Effector memory CD8-positive, alpha-beta T cell (primary cell): Measurements from ENCODE around the gene FMN1.

Source experiments
- ATAC-seq: fragments of 150-1000 bp; cut with Tn5 transposase; replicated peaks from 2 replicates; pipeline ENCODE4 v1.10.0; 2021; ENCODE audit warnings: mild to moderate bottlenecking, moderate library complexity
- DNase-seq, 3 experiments: peaks; one replicate each; pipeline ENCODE4 v3.0.0; 2021
- H3K27ac Mint-ChIP-seq, 2 donors: one replicate each; pipeline ENCODE4 v1.8.0; 2022; ENCODE audit warnings: mild to moderate bottlenecking in 2 of 2, mixed read lengths in 2 of 2, moderate library complexity in 2 of 2
- H3K27me3 Mint-ChIP-seq, 2 donors: one replicate each; pipeline ENCODE4 v1.8.0; 2022; ENCODE audit warnings: mixed read lengths in 2 of 2
- H3K36me3 Mint-ChIP-seq: one replicate; pipeline ENCODE4 v1.8.0; 2022; ENCODE audit warnings: mild to moderate bottlenecking, moderate library complexity, mixed read lengths; ENCODE audit not compliant: insufficient read depth
- H3K4me1 Mint-ChIP-seq, 2 donors: one replicate each; pipeline ENCODE4 v1.8.0; 2022; ENCODE audit warnings: low read depth in 2 of 2, mixed read lengths in 2 of 2
- H3K4me3 Mint-ChIP-seq, 2 donors: one replicate each; pipeline ENCODE4 v1.8.0; 2022; ENCODE audit warnings: mild to moderate bottlenecking in 2 of 2, mixed read lengths in 2 of 2, moderate library complexity in 2 of 2
- H3K9me3 Mint-ChIP-seq, 2 donors: one replicate each; pipeline ENCODE4 v1.8.0; 2022; ENCODE audit warnings: mixed read lengths in 2 of 2

FMN1 gene

DNA sequence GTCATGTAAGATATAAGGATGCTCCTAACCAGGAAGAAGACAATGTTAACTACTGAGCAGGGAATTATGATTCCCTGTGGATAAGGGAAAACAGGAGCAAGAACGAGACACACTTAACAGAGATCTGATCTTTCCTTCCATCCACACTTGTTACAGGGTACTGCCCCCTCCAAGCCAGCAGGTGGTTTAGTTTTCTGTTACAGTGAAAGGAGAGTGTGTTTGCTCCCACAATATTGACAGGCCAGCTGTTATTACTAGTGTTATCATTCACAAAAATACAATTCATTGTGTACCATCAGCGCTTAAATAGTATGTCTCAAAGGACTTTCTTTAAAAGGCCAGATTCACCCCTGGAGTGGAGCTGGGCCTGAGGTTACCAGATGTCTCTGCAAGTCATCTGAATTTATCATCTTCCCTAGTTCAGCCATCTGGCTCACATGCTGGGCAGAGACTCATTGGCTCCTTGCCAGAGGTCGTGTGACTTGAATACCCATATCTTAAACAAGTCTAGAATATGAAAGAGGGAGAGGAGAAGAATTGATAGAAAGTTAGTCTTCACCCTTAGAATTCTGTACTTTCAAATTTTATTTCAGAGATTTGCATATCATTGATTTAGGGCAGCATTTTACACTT lies 16.8 kb upstream of the FMN1 start:
- Mint-ChIP-seq H3K36me3 (no peaks in the 10 kb centered on the region), H3K9me3 (peaks cover 0 to 2% of the 10 kb centered on the region in 2 donors), H3K4me1 (no peaks in the 10 kb centered on the region), H3K4me3 (no peak overlapping the region), H3K27me3 (no peaks in the 10 kb centered on the region), H3K27ac (no peak overlapping the region)
- DNase-seq (no peak), ATAC-seq (no peak)

DNA sequence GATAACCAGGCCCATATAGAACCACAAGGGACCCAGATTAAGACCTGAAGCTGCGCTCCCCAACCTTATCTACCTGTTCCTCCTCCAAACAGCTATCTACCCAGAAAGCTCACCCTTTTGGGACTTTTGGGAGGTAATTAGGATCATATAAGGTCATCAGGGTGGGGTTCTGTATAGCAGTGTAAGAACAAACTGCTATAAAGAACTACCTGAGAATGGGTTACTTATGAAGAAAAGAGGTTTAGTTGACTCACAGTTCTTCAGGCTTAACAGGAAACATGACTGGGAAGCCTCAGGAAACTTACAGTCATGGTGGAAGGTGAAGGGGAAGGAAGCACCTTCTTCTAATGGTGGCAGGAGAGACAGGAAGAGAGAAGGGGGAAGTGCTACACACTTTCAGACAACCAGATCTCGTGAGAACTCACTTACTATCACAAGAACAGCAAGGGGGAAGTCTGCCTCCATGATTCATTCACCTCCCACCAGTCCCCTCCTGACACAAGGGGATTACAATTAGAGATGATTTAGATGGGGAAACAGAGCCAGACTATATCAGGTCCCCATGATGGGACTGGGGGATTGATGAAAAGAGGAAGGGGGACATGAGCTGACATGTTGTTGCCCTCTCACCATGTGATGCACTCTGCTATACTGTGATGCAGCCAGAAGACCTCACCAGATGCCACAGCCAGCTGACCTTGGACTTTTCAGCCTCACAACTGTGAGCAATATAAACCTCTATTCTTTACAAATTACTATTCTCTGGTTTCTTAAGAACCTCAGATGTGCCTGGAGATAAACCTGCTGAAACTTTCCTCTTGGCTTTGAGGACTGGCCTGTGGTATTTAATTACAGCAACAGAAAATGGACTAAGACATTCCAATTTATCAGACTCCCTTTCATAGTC lies 15.3 kb upstream of the FMN1 start:
- H3K4me3 Mint-ChIP-seq, result no peak overlapping the region
- no peaks in the 10 kb centered on the region for H3K4me1 Mint-ChIP-seq
- ATAC-seq (no peak), DNase-seq (no peak)
- H3K27me3 Mint-ChIP-seq, result no peaks in the 10 kb centered on the region
- no peak overlapping the region for H3K27ac Mint-ChIP-seq
- H3K9me3 Mint-ChIP-seq, result peaks cover 0 to 2% of the 10 kb centered on the region in 2 donors
- H3K36me3 Mint-ChIP-seq, result no peaks in the 10 kb centered on the region

DNA sequence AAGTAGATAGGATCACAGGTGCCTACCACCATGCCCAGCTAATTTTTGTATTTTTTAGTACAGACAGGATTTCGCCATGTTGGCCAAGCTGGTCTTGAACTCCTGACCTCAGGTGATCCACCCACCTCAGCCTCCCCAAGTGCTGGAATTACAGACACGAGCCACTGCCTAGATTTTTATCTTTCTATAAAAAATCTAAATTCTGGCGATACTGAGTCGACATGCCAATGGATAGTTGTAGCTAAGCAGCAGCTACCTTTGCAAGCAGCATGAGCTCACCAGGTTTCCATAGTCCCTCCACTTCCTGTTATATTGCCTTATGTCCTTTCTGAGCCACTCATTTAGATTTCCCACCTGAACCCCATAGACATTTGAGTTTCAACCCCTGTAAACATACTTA lies 13.1 kb upstream of the FMN1 start:
- H3K9me3 Mint-ChIP-seq, result peaks cover 0 to 2% of the 10 kb centered on the region in 2 donors

DNA sequence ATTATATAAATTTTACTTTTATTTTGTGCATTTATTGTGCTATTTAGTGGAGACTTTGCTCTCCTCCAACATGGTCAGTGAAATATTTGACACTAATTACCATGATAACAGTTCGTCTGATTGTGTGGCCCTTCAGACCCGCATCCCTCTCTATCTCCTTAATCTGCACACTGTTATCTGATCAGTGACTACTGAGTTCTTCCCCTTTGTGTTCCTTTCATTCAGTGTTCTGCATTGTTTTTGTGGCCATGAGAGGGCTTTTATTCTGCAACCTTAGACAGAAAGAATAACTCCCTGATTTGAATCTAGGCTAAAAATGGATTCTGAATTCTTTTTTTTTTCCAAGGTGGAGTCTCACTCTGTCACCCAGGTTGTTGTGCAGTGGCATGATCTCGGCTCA lies 11.9 kb upstream of the FMN1 start:
- Mint-ChIP-seq H3K4me3 (no peak overlapping the region), H3K9me3 (peaks cover 0 to 2% of the 10 kb centered on the region in 2 donors), H3K27ac (no peak overlapping the region), H3K4me1 (peaks cover 6 to 7% of the 10 kb centered on the region in 2 donors), H3K27me3 (no peaks in the 10 kb centered on the region), H3K36me3 (no peaks in the 10 kb centered on the region)
- no peak for DNase-seq
- ATAC-seq, result no peak

More for the DNA sequence above, 13.1 kb upstream of the FMN1 start:
- H3K27me3 Mint-ChIP-seq, result no peaks in the 10 kb centered on the region
- no peaks in the 10 kb centered on the region for H3K36me3 Mint-ChIP-seq
- no peak overlapping the region for H3K4me3 Mint-ChIP-seq
- DNase-seq, result no peak
- ATAC-seq, result no peak
- H3K27ac Mint-ChIP-seq, result no peak overlapping the region
- no peaks in the 10 kb centered on the region for H3K4me1 Mint-ChIP-seq

DNA sequence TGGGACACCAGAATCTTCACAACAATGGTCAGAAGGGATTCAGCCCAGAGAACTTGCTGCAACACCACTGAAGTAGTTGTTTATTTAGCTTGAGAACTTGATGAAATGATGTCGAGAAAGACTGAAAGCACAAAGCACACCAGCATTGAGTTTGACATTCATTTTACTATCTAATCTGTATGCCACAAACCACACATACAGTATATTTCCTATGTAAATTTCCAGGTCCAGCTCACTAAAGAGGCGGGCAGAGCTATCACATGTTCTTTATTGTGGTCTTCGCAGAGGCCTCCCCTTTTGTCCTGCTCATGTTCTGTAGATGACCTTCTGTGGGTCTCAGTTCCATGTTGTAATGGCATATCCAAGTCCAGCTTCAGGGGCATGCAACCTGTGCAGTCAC lies 10.4 kb upstream of the FMN1 start:
- H3K4me1 Mint-ChIP-seq, result peaks cover 7% of the 10 kb centered on the region in 2 donors
- H3K4me3 Mint-ChIP-seq, result no peak overlapping the region
- no peaks in the 10 kb centered on the region for H3K36me3 Mint-ChIP-seq
- no peaks in the 10 kb centered on the region for H3K27me3 Mint-ChIP-seq
- H3K27ac Mint-ChIP-seq, result no peak overlapping the region
- H3K9me3 Mint-ChIP-seq, result peaks cover 0 to 2% of the 10 kb centered on the region in 2 donors
- DNase-seq (no peak), ATAC-seq (no peak)

DNA sequence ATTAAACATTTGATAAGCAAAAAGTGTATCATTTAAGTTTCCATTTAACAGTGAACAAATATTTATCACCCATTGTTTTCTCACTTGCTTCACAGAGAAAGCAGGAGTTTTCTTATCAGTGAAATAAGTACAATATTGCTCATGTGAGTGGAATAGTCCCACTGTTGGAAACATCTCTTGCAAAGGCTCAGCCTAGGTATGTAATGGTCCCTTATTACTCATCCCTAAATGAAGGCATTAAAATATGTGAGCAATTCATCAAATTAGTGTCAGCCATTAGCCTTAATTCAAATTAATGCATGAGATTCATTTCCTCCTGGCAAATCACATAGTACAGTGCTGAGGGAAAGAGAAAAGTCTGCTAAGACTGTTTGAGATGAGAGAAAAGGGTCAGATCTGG lies 9.6 kb upstream of the FMN1 start:
- Mint-ChIP-seq H3K27me3 (no peaks in the 10 kb centered on the region), H3K4me1 (peaks cover 7% of the 10 kb centered on the region in 2 donors), H3K27ac (no peak overlapping the region), H3K4me3 (no peak overlapping the region), H3K36me3 (no peaks in the 10 kb centered on the region), H3K9me3 (no peaks in the 10 kb centered on the region)
- ATAC-seq, result no peak
- no peak for DNase-seq

DNA sequence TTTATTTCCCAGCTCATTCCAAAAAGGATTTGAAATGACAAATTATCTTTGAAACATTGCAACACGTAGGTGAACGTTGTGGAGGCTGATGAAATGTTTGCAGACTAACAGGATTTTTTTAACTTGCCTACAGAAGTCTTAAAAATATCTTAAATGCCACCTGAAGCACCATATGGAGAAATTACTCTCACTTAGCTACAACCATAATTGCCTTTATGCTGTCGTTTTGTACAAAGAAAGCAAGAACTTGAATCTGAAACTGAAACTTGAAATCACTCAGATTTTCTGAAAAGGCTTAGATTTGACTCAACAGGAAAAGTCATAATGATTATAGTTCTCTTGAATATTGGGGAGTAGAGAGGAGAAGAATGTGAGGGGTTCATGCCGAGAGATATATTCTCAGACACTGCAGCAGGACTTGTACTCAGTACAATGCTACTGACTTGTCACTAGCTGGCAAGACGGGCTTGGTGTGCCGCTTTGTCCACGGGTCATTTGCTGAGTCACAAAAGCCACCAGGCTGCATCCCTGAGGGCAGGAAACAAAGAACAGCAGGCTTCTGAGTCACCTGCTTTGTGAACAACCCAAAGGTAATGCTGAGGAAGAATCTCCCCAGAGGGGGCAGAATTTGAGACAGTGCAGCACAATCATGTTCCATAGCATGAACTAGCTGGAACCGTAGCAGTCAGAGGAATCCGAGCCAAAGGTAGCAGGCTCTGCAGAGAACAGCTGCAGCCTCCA lies 7.1 kb upstream of the FMN1 start:
- Mint-ChIP-seq H3K4me1 (peaks cover 7% of the 10 kb centered on the region in 2 donors), H3K4me3 (peak overlapping the region; percentile 65 to 72), H3K9me3 (no peaks in the 10 kb centered on the region), H3K27ac (peak overlapping the region; percentile 69 to 77), H3K36me3 (no peaks in the 10 kb centered on the region), H3K27me3 (no peaks in the 10 kb centered on the region)
- DNase-seq (peak; percentile 1 to 8 (median 4)), ATAC-seq (peak; percentile 86)

DNA sequence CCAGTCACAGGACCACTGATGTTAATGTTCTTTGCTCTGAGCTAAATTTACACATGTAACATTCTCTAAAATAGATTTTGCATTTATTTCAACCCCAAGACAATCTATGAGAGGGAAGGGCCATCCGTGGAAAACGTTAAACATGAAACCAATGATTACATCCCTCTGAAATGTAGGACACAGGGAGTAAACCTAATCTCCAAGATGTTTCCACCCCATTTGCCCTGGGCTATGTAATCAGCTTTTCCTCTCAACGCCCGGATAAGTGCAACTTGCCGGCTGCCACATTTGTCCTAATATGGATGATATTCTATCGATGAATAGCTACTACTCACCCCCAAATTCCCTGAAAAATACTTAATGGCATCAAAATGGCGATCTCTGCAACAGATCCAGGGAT lies 6.4 kb upstream of the FMN1 start:
- no peak for DNase-seq
- H3K4me1 Mint-ChIP-seq, result peaks cover 7% of the 10 kb centered on the region in 2 donors
- no peak overlapping the region for H3K27ac Mint-ChIP-seq
- no peaks in the 10 kb centered on the region for H3K36me3 Mint-ChIP-seq
- H3K4me3 Mint-ChIP-seq, result peak overlapping the region in 1 of 2 donors; percentile 72
- no peaks in the 10 kb centered on the region for H3K9me3 Mint-ChIP-seq
- no peaks in the 10 kb centered on the region for H3K27me3 Mint-ChIP-seq
- no peak for ATAC-seq

DNA sequence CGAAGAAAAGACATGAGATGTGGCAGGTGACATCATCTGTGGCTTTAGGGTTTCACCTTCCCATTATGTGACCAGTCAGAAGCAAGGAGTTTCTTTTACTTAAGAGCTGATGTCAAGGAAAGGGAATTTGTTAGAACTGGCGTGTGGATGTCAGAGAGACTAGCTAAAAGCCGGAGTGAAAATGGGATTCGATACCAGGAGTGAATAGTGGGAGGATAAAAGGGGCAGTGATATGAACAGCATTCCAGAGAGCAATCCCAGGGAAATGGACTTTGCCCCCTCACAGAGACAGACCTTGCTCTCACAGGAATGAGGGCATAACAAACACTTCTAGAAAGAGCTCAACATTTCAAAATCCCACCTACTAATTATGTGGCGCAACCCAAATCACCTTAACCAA lies 5.9 kb upstream of the FMN1 start:
- DNase-seq, result no peak
- Mint-ChIP-seq H3K9me3 (no peaks in the 10 kb centered on the region), H3K27ac (no peak overlapping the region), H3K4me3 (no peak overlapping the region), H3K4me1 (peaks cover 7% of the 10 kb centered on the region in 2 donors), H3K36me3 (no peaks in the 10 kb centered on the region), H3K27me3 (no peaks in the 10 kb centered on the region)
- ATAC-seq, result no peak

DNA sequence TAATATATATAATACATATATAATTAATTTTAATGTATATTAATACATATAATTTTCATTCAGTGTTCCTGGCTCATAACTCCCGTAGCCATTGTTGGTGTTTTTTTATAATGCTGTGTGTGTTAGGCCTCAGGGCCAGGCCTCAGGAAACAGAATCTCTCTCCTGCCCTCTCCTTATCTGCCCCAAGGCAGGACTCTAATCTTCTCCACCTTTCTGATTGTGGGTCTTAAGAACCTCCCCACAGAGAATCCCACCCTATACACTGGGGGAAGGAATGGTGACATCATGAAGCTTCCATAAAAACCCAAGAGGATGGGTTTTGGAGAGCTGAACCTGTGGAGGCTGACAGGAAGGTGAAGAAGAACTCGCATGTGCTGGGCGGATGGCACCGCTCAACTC lies 4.0 kb upstream of the FMN1 start:
- no peak for ATAC-seq
- H3K27me3 Mint-ChIP-seq, result peaks cover 0 to 10% of the 10 kb centered on the region in 2 donors
- peaks cover 12 to 13% of the 10 kb centered on the region in 2 donors for H3K4me1 Mint-ChIP-seq
- no peaks in the 10 kb centered on the region for H3K36me3 Mint-ChIP-seq
- no peak overlapping the region for H3K4me3 Mint-ChIP-seq
- H3K9me3 Mint-ChIP-seq, result no peaks in the 10 kb centered on the region
- no peak for DNase-seq
- no peak overlapping the region for H3K27ac Mint-ChIP-seq

DNA sequence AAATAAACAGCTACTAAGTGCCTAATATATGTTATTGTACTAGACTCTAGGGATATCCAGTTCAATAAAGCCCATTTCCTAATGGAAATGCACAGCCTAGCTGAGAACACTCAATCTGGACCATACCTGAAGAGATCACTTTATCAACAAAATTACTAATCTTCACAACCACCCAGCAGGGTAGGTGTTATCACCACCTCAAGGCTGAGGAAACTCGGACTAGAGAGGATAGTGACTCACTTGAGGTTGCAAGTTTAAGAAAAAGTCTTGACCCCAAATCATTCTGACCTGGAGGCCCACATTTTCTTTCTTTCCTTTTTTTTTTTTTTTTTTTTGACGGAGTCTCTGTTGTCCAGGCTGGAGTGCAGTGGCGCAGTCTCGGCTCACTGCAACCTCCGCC lies 3.1 kb upstream of the FMN1 start:
- Mint-ChIP-seq H3K36me3 (no peaks in the 10 kb centered on the region), H3K27ac (no peak overlapping the region), H3K9me3 (no peaks in the 10 kb centered on the region), H3K4me3 (no peak overlapping the region), H3K27me3 (peaks cover 0 to 10% of the 10 kb centered on the region in 2 donors), H3K4me1 (peaks cover 12 to 13% of the 10 kb centered on the region in 2 donors)
- no peak for DNase-seq
- ATAC-seq, result no peak

DNA sequence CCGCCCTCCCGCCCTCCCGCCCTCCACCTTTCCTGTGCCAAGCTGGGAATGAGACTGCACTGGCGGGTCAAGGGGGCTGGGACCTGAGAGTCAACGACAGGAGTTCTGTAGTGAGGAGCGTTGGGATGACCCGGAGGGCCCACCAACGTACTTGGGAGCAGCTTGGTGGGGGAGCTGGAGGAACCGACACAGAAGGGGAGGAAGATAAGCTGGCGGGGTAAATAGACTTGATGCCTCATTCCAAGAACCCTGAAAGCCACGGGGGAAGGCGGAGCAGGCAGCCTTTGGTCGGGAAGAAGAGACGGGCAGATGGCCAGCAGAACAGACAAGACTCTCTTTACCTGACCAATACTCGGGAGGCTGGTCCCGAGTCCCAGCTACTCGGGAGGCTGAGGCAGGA lies 277 bp downstream of the FMN1 start:
- no peak overlapping the region for H3K27ac Mint-ChIP-seq
- no peak for ATAC-seq

DNA sequence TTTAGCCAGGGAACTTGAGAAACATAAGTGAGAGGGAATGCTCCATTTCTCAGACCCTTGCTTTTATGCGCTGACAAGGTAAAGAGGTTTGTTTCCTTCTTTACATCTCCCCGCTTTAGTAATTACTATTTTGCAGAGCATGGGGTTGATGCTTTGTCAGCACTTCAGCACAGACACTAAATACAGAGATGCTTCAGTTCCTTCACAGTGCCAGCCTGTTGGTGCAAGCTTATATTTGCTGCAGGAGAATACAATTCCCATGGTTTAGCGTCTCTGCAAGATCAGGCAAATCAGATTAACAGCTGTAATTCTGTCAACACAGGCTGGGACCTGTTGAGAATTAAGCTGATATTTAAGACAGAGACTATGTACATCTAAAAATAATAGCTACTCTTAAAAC lies 2.9 kb downstream of the FMN1 start:
- no peak for ATAC-seq
- no peaks in the 10 kb centered on the region for H3K36me3 Mint-ChIP-seq
- H3K4me1 Mint-ChIP-seq, result peaks cover 5 to 6% of the 10 kb centered on the region in 2 donors
- H3K4me3 Mint-ChIP-seq, result no peak overlapping the region
- peaks cover 5 to 36% of the 10 kb centered on the region in 2 donors for H3K27me3 Mint-ChIP-seq
- DNase-seq, result no peak
- H3K27ac Mint-ChIP-seq, result no peak overlapping the region
- H3K9me3 Mint-ChIP-seq, result no peaks in the 10 kb centered on the region

More for the DNA sequence above, 277 bp downstream of the FMN1 start:
- DNase-seq, result no peak
- peaks cover 5 to 6% of the 10 kb centered on the region in 2 donors for H3K4me1 Mint-ChIP-seq
- peak overlapping the region; percentile 67 to 76 for H3K4me3 Mint-ChIP-seq
- H3K36me3 Mint-ChIP-seq, result no peaks in the 10 kb centered on the region
- no peaks in the 10 kb centered on the region for H3K9me3 Mint-ChIP-seq
- H3K27me3 Mint-ChIP-seq, result peaks cover 0 to 35% of the 10 kb centered on the region in 2 donors
